ENCODE measurements around the gene PLRG1.
"Not testable (repeated sequence)": the region's sequence is repeated elsewhere in the genome, so short reads cannot be mapped to it uniquely, and the experiment has no call there.

PLRG1 gene

GRCh38 chr4:154549894-154550790 lies at the start of gene PLRG1:
Gene PLRG1 (minus strand): TSS chr4:154550400. CDS start chr4:154550308, 92 bp downstream.
- peak; percentile 92 for TF ChIP-seq POLR2A (IDR thresholded peaks at IDR 0.05; ENCODE audit: low read depth, low read length)
- FAIRE-seq (peak; percentile 81), DNase-seq (ENCODE audit: insufficient read length, low spot score) (peak; percentile 45)

DNA sequence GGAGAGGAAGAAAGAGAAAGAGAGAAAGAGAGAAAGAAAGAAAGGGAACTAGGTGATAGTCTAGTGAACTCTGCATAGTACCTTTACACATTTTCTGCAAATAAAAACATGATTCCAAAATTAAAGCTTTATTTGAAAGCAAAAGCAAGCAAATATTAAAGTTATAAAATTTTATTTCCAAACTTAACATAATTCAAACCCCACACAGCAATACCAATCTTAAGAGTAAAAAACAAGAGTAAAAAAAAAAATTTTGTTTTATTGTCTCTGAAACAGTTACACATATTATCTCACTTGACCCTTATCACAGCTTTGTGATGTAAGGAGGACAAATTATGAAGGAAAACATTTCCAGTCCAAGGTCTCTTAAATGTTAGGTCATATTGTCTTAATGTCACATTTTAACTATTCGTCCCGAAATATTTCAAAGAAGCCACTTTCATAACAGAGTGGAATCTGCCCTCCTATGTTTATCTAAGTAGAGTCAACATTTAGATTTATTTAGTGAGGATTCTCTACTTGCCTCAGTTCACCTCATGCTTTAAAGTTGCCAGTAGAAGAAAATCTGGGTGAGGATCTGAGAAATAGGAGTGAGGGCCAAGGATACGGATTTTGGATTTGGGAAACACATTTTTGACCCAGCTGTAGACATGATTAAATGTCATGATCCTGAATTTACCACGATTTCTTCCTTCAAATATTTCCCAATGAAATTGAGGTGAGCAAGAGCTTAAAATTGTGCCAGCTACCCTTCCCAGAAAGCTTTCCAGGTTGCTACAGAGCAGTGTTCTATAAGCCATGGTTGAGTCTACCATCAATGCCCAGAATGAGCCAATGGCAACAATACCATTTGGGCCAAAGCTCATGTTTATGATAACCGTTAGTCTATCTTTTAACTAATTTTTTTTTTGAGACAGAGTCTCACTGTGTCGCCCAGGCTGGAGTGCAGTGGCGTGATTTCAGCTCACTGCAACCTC lies 47.9 kb upstream of the PLRG1 start:
- no peak for DNase-seq (ENCODE audit: insufficient read length, low spot score)
- no peak for FAIRE-seq
- TF ChIP-seq POLR2A (IDR thresholded peaks at IDR 0.05; ENCODE audit: low read depth, low read length), result no peak

DNA sequence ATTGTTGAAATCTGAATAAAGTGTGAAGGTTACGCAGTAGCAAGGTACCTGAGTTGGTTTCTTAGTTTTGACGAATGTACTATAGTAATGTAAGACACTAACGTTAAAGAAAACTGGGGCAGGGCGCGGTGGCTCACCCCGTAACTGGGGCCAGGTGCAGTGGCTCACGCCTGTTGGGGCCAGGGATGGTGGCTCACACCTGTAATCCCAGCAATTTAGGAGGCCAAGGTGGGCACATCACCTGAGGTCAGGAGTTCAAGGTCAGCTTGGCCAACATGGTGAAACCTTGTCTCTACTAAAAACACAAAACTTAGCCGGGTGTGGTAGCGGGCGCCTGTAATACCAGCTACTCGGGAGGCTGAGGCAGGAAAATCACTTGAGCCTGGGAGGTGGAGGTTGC lies 47.1 kb upstream of the PLRG1 start:
- not testable (repeated sequence) for FAIRE-seq; DNase-seq (ENCODE audit: insufficient read length, low spot score)

- FAIRE-seq (no peak), DNase-seq (ENCODE audit: insufficient read length, low spot score) (no peak)
- no peak for TF ChIP-seq POLR2A (IDR thresholded peaks at IDR 0.05; ENCODE audit: low read depth, low read length)
Observed at GRCh38 chr4:154595807-154596206, 45.6 kb upstream of the PLRG1 start.

DNA sequence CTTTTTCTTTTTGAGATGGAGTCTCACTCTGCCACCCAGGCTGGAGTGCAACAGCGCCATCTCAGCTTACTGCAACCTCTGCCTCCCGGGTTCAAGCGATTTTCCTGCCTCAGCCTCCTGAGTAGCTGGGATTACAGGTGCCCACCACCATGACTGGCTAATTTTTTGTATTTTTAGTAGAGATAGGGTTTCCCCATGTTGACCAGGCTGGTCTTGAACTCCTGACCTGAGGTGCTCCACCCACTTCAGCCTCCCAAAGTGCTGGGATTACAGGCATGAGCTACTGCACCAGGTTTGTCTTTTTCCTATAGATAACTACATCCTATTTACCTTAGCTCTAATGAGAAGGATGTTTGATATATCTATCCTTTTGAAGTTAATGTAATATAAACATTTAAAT lies 44.1 kb upstream of the PLRG1 start:
- not testable (repeated sequence) for DNase-seq (ENCODE audit: insufficient read length, low spot score); FAIRE-seq

DNA sequence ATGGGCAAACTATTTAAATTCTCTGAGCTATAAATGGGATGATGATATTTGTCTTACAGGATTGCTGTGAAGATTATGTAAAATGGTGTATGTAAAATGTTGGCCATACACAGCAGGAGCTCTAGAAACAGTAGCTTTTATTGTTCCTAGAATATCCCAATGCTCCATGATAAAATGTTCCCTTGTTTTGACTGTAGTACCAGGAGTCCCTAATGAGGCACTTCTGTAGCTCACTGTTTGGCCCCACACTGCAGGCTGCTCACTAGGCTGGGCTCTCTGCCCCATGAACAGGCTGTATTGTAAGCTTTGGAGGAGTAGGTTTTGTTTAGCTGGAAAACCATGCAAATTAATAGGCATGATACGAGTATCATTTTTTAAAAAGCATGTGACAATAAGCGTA lies 43.7 kb upstream of the PLRG1 start:
- DNase-seq (ENCODE audit: insufficient read length, low spot score) (no peak), FAIRE-seq (no peak)
- TF ChIP-seq POLR2A (IDR thresholded peaks at IDR 0.05; ENCODE audit: low read depth, low read length), result no peak

DNA sequence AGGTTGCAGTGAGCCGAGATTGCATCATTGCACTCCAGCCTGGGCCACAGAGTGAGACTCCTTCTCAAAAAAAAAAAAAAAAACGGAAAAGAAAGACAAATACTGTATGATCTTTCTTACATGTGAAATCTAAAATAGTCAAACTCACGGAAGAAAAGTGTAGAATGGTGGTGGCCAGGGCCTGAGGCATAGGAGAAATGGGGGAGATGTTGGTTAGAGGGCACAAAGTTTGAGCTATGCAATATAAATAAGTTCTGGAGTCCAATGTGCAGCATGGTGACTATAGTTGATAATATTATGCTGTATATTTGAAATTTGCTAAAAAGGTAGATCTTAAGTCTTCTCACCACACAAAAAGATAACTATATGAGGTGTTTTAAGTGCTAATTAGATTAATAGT lies 41.7 kb upstream of the PLRG1 start:
- FAIRE-seq (no peak), DNase-seq (ENCODE audit: insufficient read length, low spot score) (no peak)
- TF ChIP-seq POLR2A (IDR thresholded peaks at IDR 0.05; ENCODE audit: low read depth, low read length), result no peak

DNA sequence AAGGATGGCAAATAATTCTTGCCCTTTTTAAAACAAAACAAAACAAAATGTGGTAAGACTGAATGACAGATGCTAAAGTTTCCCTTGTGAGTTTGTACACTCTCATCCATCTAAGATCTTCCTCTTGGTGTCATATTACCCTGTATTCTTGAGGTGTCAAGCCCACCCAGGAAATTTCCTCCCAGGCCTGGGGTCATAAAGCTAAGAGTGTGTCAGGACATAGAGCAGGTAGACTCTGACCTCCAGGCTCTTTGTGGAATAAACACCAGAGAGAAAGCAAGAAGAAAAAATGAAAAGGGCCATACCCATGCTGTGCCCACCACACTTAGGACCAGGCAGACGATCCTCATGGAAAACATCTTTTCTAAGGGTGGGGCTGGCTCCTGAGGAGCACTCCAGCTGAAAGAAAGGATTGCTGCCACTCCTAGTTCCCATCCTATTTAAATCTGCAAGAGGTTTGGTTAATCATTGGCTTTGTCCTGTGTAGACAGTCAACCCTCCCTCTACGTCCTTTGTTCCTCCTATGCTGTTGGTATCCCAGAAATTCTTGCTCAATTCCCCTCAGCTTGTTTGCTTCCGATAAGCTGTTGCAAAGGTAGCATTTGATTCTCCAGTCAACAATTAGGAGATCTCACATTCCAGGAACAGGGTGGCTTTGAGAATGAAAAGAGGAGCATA lies 40.3 kb upstream of the PLRG1 start, which contains the start of gene FGA:
FGA (minus strand) TSS at position 414 of the 678 bp plus-strand sequence; CDS start at position 359, 55 bp downstream.
- FAIRE-seq (no peak), DNase-seq (ENCODE audit: insufficient read length, low spot score) (no peak)
- TF ChIP-seq POLR2A (IDR thresholded peaks at IDR 0.05; ENCODE audit: low read depth, low read length), result no peak

DNA sequence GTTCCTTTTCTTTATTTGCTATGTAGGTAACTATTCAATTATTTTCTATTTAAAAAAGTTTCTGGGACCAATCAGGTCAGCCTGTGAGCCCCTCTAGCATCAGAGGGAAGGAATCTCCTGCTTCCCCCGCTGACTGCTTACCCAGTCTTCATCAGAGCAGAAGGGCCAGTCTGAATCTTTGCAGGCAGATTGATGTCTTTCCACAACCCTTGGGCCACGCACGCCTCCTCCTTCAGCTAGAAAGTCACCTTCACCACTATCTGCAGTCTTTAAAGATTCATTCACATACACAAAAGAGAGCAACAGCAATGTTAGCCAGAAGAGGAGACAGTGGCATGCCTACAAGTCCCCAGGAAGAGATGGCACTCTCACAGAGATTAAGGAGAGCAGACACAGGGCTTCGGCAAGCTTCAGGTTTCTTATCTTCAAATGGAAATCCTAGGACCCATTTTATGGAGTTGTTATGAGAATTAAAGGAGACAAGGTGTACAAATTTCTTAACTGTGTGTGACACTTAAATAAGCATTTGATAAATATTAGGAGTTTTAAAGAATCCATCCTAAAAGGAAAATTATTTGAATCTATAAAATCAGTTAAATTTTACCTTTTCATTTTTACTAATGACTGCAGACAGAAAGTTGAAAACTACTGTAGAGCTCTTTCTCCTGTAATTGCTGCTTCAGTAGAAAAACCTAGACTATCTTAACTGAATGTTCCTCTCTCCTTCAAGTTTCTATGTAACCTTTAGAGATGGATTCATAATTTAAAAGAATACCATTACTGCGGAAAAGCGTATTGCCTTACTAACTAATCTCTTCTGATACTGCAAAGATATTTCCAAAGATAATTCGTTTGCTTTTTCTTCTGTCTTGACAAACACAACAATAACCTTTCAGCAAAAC lies 39.3 kb upstream of the PLRG1 start:
- FAIRE-seq (no peak), DNase-seq (ENCODE audit: insufficient read length, low spot score) (no peak)

GRCh38 chr4:154588198-154588597 lies 38.0 kb upstream of the PLRG1 start:
- DNase-seq (ENCODE audit: insufficient read length, low spot score) (no peak), FAIRE-seq (no peak)
- TF ChIP-seq POLR2A (IDR thresholded peaks at IDR 0.05; ENCODE audit: low read depth, low read length), result no peak

More for the DNA sequence above, 39.3 kb upstream of the PLRG1 start:
- no peak for TF ChIP-seq POLR2A (IDR thresholded peaks at IDR 0.05; ENCODE audit: low read depth, low read length)

DNA sequence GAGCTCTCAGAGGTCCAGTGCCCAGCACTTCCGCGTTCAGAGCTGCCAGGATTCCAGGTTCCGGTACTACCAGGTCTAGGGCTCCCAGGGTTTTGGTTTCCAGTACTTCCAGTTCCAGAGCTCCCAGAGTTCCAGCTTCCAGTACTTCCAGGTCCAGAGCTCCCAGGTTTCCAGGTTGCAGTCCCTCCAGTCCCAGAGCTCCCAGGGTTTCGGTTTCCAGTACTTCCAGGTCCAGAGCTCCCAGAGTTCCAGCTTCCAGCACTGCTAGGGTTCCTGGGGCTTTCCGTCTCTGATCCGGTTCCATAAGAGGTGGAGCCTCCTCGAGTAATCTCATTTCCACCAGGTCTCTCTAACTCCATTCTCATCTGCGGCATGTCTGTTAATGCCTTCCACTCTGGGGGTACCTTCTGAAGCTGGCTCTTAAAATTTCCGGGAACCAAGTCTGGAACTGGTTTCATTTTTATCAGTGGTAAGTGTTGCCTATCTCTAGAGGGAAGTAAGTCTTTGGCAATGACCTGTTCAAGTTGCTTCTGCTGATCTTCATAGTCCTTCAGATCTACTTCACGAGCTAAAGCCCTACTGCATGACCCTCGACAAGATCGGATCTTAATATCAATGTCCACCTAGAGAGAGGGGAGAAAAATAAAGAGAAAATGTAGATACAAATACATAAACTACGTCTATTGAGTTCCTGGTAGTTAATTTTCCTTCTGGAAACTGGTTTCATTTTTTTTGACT lies 36.3 kb upstream of the PLRG1 start:
- no peak for DNase-seq (ENCODE audit: insufficient read length, low spot score)
- TF ChIP-seq POLR2A (IDR thresholded peaks at IDR 0.05; ENCODE audit: low read depth, low read length), result no peak
- FAIRE-seq, result no peak

GRCh38 chr4:154585369-154586018 lies 35.3 kb upstream of the PLRG1 start:
- no peak for FAIRE-seq
- no peak for TF ChIP-seq POLR2A (IDR thresholded peaks at IDR 0.05; ENCODE audit: low read depth, low read length)
- DNase-seq (ENCODE audit: insufficient read length, low spot score), result no peak
